Measurements from ENCODE around the gene IQGAP1.

Gene IQGAP1

GRCh38 chr15:90427185-90427584 lies 39.1 kb downstream of the IQGAP1 start:
- H3K4me3 ChIP-seq (ENCODE audit: low read length), result no peak overlapping the region
- DNase-seq (ENCODE audit: low read depth), result no peak
- no peak for TF ChIP-seq CTCF (conservative IDR thresholded peaks at IDR 0.05; ENCODE audit: low read length)

DNA sequence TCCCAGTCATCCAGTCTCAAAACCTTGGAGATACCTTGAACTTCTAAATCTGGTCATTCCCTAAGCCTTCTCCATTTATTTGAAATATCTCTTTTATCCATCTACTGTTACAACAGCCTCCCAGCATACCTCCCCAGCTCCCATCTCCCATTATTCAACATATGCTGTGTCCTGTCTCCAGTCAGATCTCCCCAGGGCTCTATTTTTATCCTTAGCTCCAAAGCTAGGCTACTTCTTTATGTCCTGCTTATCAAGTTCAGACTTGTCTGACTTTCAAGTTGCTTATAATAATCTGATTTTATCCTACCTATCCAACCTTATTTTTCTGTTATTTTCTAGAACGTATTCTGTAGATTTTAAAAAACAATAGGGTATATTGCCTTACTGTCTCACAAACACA lies 44.2 kb downstream of the IQGAP1 start:
- no peak overlapping the region for H3K4me3 ChIP-seq (ENCODE audit: low read length)
- TF ChIP-seq CTCF (conservative IDR thresholded peaks at IDR 0.05; ENCODE audit: low read length), result no peak
- DNase-seq (ENCODE audit: low read depth), result no peak

GRCh38 chr15:90435652-90436337 lies 47.8 kb downstream of the IQGAP1 start:
- no peak for DNase-seq (ENCODE audit: low read depth)
- no peak overlapping the region for H3K4me3 ChIP-seq (ENCODE audit: low read length)
- TF ChIP-seq CTCF (conservative IDR thresholded peaks at IDR 0.05; ENCODE audit: low read length), result no peak

DNA sequence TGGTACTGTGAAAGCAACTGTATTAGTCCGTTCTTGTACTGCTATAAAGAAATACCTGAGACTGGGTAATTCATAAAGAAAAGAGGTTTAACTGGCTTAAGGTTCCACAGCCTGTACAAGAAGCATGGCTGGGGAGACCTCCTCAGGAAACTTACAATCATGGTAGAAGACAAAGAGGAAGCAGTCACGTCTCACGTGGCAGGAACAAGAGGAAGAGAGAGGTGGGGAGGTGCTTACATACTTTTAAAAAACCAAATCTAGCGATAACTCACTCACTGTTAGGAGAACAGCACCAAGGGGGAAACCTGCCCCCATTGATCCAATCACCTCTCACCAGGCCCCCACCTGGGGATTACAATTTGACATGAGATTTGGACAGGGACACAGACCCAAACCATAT lies 48.9 kb downstream of the IQGAP1 start:
- TF ChIP-seq CTCF (conservative IDR thresholded peaks at IDR 0.05; ENCODE audit: low read length), result no peak
- H3K4me3 ChIP-seq (ENCODE audit: low read length), result no peak overlapping the region
- no peak for DNase-seq (ENCODE audit: low read depth)

GRCh38 chr15:90437516-90437915 lies 49.5 kb downstream of the IQGAP1 start:
- TF ChIP-seq CTCF (conservative IDR thresholded peaks at IDR 0.05; ENCODE audit: low read length), result no peak
- no peak for DNase-seq (ENCODE audit: low read depth)
- H3K4me3 ChIP-seq (ENCODE audit: low read length), result no peak overlapping the region

DNA sequence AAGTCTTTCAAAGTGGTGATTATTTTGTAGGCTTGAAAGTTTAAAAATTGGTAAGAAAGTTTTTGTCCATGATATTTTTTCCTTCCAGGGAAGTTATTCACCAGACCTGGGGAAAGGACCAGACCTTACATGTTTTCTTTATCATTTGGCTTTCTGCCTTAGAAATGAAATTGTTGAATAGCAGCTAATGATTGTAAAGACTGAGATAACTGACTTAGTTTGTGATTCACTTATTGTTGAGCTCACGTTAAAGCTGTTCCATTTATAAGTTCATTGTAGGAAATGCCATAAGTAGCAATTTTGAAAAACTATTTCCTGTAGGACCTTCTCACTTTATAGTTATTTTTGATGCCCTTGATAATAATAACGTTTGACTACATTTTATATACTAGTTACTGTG lies 51.9 kb downstream of the IQGAP1 start:
- DNase-seq (ENCODE audit: low read depth), result no peak
- no peak overlapping the region for H3K4me3 ChIP-seq (ENCODE audit: low read length)
- TF ChIP-seq CTCF (conservative IDR thresholded peaks at IDR 0.05; ENCODE audit: low read length), result no peak

DNA sequence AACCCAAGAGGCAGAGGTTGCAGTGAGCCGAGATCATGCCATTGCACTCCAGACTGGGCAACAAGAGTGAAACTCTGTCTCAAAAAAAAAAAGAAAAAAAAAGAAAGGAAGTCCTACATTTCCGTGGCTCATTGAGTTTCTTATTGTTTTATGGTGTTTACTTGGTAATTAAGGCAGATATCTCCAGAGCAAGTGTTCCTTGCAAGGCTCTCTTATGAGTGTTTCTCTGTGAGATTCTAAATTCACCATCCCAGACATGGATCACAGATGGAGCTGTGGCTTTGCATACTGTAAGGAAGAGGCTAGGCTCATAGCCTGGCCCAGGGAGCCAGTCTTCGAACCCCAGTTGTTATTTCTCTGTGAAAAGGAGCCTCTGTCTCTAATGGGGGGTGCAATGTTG lies 53.0 kb downstream of the IQGAP1 start:
- H3K4me3 ChIP-seq (ENCODE audit: low read length), result no peak overlapping the region
- DNase-seq (ENCODE audit: low read depth), result no peak
- TF ChIP-seq CTCF (conservative IDR thresholded peaks at IDR 0.05; ENCODE audit: low read length), result no peak
